Testis (tissue), 2 donors: ENCODE results near the gene SST.

Source experiments
- POLR2A ChIP-seq: fragments of 450-650 bp; IDR thresholded peaks from one replicate; pipeline ENCODE4 v1.6.1; 2017; ENCODE audit warnings: antibody characterized with exemption, mild to moderate bottlenecking, moderate library complexity
- TF ChIP-seq, protein P1 (sequence below), 3 experiments: fragments of 450-650 bp in 2 of 3; fragments of 200-600 bp in 1 of 3; sonication (generic) in 1 of 3; IDR thresholded peaks; one replicate each; pipeline ENCODE4 v1.5.1; 2016 to 2019; ENCODE audit warnings: antibody characterized with exemption in 3 of 3, mild to moderate bottlenecking in 2 of 3, moderate library complexity in 1 of 3

DNA sequence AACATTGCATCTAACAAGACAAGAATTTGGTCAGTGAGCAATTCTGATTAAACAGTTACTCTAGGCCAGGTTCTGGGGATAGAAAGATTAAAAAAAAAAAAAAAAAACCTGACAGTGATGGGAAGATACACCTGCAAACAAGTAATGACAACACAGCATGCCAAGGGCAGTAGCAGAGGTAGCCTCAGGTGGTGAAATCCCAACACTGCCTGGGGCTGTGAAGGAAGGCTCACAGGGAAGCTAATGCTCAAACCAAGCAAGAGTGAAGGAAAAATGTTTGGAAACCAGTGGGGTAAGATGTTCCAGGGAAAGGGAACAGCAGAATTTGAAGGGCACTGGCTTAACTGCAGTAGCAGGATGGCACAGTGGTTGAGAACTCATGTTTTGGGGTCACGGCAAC, 23.2 kb upstream of the SST start:
- TF ChIP-seq, protein P1, sequence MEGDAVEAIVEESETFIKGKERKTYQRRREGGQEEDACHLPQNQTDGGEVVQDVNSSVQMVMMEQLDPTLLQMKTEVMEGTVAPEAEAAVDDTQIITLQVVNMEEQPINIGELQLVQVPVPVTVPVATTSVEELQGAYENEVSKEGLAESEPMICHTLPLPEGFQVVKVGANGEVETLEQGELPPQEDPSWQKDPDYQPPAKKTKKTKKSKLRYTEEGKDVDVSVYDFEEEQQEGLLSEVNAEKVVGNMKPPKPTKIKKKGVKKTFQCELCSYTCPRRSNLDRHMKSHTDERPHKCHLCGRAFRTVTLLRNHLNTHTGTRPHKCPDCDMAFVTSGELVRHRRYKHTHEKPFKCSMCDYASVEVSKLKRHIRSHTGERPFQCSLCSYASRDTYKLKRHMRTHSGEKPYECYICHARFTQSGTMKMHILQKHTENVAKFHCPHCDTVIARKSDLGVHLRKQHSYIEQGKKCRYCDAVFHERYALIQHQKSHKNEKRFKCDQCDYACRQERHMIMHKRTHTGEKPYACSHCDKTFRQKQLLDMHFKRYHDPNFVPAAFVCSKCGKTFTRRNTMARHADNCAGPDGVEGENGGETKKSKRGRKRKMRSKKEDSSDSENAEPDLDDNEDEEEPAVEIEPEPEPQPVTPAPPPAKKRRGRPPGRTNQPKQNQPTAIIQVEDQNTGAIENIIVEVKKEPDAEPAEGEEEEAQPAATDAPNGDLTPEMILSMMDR (IDR thresholded peaks at IDR 0.05) = no peak
- no peak for TF ChIP-seq POLR2A
